Esophagus muscularis mucosa (tissue), 4 donors: Measurements from ENCODE around the gene CSGALNACT2.

Experiments used
- CTCF ChIP-seq, 3 experiments: fragments of 200-600 bp in 2 of 3; fragments of 450-650 bp in 1 of 3; sonication (generic) in 2 of 3; IDR thresholded peaks; one replicate each; pipeline ENCODE4 v1.5.1; 2017 to 2019; ENCODE audit warnings: antibody characterized with exemption in 3 of 3, mild to moderate bottlenecking in 2 of 3, moderate library complexity in 1 of 3
- EP300 ChIP-seq: sonication (generic); formaldehyde crosslinking; IDR thresholded peaks from one replicate; pipeline ENCODE4 v1.6.1; 2017; ENCODE audit warnings: antibody characterized with exemption
- POLR2A ChIP-seq: fragments of 450-650 bp; IDR thresholded peaks from one replicate; pipeline ENCODE4 v1.6.1; 2017; ENCODE audit warnings: antibody characterized with exemption, moderate library complexity, mild to moderate bottlenecking, low read depth
- POLR2AphosphoS5 ChIP-seq, 2 donors: sonication (generic); formaldehyde crosslinking; IDR thresholded peaks; one replicate each; pipeline ENCODE4 v1.6.1; 2017; ENCODE audit warnings: antibody characterized with exemption in 2 of 2

- TF ChIP-seq CTCF (IDR thresholded peaks at IDR 0.05) (no peak), POLR2A (no peak), EP300 (no peak), POLR2AphosphoS5 (IDR thresholded peaks at IDR 0.05) (no peak)
Measured at GRCh38 chr10:43126759-43127424, 11.4 kb upstream of the CSGALNACT2 start.
